DMS 273 (cell line): Measurements from ENCODE around the gene ITFG1.
A peak's percentile ranks its signal among the peaks of the same experiment; 100 is the strongest.
"Not testable (repeated sequence)": the region's sequence is repeated elsewhere in the genome, so short reads cannot be mapped to it uniquely, and the experiment has no call there.

Source experiments
- DNase-seq: peaks from one replicate; lab custom pipeline; 2025; ENCODE audit not compliant: unreplicated experiment; lab: John Stamatoyannopoulos, UW

ITFG1 gene

DNA sequence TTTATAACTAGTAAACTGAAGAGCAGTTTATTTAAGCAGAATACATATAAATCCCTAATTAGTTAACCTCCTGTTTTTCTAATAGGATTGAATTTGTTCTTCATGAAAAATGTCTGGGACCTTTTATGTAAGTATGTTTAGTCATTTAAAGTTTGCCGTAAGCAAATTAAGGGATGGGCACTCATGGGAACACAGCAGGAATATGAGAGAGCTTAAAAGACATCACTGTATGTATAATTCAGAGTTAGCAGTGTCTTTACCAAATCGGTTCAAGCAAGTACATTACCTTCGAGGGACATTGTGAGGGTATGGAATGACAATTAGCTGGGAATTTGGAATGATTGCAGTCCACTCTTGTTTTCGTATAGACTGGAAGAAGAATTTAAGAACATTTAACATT, 299.4 kb downstream of the ITFG1 start:
- DNase-seq, result no peak

DNA sequence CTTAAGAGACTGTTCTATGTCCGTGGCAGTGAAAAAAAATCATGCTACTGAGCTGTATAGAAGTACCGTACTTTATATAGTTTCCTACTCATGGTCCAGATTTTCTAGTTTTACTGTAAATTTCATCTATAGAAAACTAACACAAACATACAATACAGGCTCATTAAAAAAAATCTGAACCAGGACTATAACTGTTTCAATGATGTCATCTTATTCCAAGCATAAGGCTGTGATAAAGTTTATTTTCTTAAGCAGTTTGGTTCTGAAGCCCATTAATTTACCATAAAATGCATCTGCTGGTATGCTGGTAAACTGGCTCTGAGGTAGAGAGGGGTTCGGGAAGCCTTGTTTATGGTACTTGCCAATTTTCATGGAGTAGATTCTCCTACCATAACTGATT, 300.4 kb downstream of the ITFG1 start:
- no peak for DNase-seq

DNA sequence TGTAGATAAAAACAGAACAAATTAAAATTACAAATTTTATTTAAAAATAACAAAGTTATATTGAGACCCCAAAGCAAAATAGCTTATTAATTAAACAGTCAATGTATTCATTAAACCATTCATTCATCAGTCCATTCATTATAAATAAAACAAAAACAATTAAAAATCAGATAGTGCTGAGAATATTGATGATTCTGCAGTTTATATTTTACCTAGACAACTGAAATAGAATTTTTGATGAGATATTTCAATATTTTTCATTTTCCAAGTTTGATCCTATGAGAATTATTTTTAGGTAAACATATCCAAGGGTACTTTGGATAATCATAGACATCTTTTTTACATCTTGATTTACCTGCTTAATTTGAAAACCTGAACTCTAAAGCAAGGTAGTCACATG, 301.9 kb downstream of the ITFG1 start:
- DNase-seq, result no peak

- DNase-seq, result no peak
Measured at GRCh38 chr16:47156680-47157215, 304.1 kb downstream of the ITFG1 start.

DNA sequence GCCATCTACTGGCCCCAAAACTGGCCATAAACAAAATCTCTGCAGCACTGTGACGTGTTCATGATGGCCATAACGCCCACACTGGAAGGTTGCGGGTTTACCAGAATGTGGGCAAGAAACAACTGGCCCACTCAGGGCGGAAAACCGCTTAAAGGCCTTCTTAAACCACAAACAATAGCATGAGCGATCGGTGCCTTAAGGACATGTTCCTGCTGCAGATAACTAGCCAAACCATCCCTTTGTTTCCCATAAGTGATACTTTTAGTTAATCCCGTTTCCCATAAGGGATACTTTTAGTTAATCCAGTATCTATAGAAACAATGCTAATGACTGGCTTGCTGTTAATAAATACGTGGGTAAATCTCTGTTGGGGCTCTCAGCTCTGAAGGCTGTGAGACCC, 308.4 kb downstream of the ITFG1 start:
- DNase-seq, result not testable (repeated sequence)

GRCh38 chr16:47150067-47150466, 310.8 kb downstream of the ITFG1 start:
- DNase-seq, result no peak

GRCh38 chr16:47144559-47144877, 316.3 kb downstream of the ITFG1 start:
- DNase-seq, result no peak

DNA sequence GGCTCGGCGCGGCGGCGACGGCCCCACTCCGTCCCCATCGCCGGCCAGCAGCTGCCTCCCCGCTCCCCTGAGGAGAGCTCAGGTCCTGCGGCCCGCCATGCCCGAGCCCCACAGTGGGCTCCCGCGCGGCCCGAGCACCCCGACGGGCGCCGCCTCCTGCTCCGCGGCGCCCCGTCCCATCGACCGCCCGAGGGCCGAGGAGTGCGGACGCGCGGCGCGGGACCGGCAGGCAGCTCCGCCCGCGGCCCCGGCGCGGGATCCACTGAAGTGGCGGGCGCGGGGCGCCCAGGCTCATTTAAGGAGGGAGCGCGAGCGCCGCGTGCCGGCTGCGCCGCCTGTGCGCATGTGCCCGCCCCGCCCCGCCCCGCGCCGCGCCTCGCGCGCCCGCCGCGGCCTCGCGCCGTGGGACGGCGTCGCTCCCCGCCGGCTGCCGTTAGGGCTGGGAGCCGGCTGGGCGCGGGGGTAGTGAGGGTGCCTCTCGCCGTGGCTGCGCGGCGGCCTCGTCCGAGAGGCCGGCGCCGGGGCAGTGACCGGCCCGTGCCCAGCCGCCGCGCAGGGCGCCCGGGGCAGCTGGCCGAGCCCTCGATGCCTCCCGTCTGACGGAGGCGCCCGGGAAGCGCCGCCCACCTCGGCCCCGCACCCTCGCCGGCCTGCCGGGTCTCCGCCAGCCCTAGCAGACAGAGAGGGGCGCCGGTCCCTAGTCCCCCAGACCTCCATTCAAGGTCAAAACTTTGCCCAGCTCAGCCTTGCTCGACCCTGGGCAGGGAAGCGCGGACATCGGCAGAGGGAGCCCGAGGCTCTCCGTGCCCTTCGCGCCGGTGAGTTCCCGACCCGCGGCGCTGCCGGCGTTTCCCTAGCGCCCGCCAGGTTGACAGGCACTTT, 316.9 kb downstream of the ITFG1 start, which contains the start of gene NETO2:
Gene NETO2 (minus strand): TSS at position 269 of the 882 bp plus-strand sequence. CDS start 333 bp downstream, outside the sequence.
- DNase-seq, result peak; percentile 88

DNA sequence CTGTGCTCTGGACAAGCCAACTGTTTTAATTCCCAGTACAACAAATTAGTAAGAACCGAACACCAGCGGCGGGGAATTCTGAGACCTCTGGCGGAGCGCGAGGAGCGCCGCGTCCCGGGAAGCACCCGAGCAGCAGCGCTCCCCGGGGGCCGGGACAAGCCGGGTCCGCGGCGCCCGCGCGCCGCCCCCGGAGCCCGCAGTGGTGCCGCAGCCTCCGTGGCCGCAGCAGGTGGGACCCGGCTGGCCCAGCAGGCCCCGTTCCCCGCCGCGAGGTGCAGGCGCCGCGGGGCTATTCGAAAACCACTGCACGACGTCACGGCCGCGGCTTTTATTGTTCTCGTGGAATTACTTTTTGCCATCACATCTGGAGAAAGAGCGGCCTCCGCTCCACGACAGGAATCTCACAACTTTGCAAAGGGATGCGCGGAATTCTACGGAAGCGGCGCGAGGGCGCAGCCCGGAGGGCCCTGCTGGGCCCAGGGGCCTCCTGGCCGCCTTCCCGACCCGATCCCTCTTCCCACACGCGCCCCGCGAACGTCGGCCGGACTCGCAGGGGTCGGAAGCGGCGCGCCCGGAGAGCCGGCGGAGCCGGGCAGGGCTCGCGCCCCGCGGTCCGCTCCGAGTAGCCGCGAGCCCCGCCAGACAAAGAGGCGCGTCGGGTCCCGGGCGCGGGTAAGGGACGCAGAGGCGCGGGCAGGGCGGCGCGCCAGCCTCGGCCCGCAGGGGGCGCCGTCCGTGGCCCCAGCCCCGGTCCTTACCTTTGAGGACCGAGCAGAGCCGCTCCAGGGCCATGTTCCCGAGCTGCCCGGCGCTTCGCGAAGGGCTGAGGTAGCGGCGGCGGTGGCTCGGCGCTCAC, 317.8 kb downstream of the ITFG1 start:
- DNase-seq, result peak; percentile 92

DNA sequence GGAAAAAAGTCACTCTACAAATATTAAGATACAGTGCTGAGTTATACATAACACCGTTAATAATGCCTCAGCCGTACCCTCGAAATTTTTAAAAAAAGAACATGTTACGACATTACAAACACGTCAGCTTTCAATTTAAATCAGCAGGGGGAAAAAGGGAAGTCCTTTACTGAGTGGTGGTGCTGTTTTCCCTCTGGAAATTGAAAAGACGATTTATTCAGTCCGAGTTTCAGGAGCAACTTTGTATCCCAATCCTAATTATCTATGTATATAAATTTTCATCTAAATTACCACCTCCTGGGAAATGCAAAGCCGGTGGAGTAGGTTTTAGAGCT, 318.4 kb downstream of the ITFG1 start:
- peak; percentile 70 for DNase-seq

GRCh38 chr16:47141773-47142485, 318.9 kb downstream of the ITFG1 start:
- peak; percentile 95 for DNase-seq

GRCh38 chr16:47140686-47141085, 320.2 kb downstream of the ITFG1 start:
- DNase-seq, result no peak

- no peak for DNase-seq
Measured at GRCh38 chr16:47139561-47140185, 321.2 kb downstream of the ITFG1 start.

GRCh38 chr16:47137925-47138324, 322.9 kb downstream of the ITFG1 start:
- DNase-seq, result not testable (repeated sequence)

GRCh38 chr16:47136099-47136842, 324.6 kb downstream of the ITFG1 start:
- DNase-seq, result no peak

DNA sequence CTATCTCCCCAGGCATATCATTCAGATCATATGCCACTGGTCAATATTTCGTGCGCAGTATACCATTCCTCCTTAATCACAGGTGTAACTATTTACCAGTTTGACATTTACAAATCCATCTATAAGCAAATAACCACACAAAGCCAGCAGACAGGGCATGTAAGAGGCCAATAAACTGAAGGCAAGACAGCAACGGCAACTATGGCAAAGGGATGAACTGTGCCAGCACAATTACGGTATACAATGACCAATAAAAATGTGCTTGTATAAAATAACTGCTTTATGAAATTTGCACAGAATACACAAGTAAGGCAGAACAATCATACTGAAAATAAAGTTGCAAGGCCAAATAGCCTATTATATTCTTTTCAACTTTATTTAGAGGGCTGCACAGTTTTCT, 326.3 kb downstream of the ITFG1 start:
- DNase-seq, result no peak

GRCh38 chr16:47132308-47132707, 328.6 kb downstream of the ITFG1 start:
- no peak for DNase-seq

DNA sequence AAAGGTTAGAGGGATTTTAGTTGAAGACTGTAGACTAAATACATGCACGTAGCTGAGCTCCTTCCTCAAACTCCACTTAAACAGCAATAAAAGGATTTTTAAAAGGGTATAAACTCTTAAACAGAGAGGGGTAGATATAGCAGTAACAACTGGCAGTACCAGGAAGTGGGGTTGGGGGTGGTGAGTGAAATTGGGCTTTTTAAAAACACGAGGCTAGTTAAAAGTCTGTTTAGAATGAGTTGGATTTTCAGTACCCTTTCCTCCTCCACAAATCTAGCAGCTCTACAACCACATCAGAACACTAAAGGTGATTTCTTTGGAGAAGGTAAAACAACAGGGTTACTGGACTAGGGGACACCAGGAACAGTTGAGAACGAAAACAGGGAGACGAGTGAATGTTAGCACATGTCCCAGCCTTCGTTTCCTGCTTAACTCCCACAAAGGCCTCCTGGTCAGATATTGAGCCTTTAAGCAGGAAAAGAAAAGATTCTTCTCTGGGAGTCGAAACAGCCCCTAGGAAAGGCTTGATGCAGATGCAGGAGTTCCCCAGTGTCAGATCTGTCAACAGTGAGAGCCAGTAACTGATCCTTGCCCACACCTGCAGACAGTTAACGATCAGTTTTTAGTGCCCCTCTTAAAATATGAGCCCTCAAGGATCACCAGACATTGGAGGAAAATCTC, 331.0 kb downstream of the ITFG1 start:
- no peak for DNase-seq

- DNase-seq, result no peak
Measured at GRCh38 chr16:47127541-47127940, 333.3 kb downstream of the ITFG1 start.

GRCh38 chr16:47125757-47126156, 335.1 kb downstream of the ITFG1 start:
- no peak for DNase-seq
